Measurements from ENCODE around the gene SNRPE. TPM values are rescaled to one million over a fixed set of nuclear protein-coding genes. Genes with fewer than 3 reads are reported as not detected.

SNRPE gene
- total and polyA plus RNA-seq, 2 donors (not counting 3 experiments of a cell fraction or from before 2014, with no cell fraction given) = 196 to 219 TPM

DNA sequence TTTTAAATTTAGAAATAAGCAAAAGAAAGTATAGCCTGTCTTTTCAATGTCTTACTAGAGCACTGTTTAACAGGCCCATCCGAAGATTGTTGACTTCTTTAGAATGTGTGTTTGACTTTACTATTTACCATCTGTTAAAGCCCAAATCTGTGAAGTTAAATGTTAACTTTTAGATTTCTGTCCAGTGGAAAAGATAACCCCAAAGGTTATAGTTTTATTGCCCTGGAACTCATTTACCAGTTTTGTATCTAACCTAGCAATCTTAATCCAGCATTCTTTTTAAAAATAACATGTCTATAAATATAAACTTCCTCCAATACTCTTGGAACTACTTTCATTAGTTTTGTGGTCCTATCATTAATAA lies 37.9 kb downstream of the SNRPE start:
- CTCF ChIA-PET = no interaction called here
- Histone ChIP-seq H4K20me1 (replicated peaks; ENCODE audit: control insufficient read depth, extremely low read depth, insufficient read depth, low read length) (no peaks in the 10 kb centered on the region), H3K79me2 (ENCODE audit: control insufficient read depth, insufficient read depth, low read length) (no peaks in the 10 kb centered on the region), H3K4me2 (ENCODE audit: insufficient read depth, low read length) (no peak overlapping the region), H3K9ac (replicated peaks; ENCODE audit: extremely low read depth, insufficient read depth, low read length) (no peak overlapping the region), H3K9me3 (replicated peaks; ENCODE audit: control insufficient read depth, insufficient read depth, low read length) (peaks cover 2% of the 10 kb centered on the region), H2AFZ (ENCODE audit: low read depth, low read length) (no peak overlapping the region), H3K27me3 (ENCODE audit: control insufficient read depth in 2 of 2, insufficient read depth in 2 of 2, low read length in 2 of 2) (no peaks in the 10 kb centered on the region), H3K4me1 (ENCODE audit: control insufficient read depth, extremely low read depth, insufficient read depth, low read length) (no peaks in the 10 kb centered on the region), H3K9me1 (replicated peaks; ENCODE audit: control insufficient read depth, extremely low read depth, insufficient read depth, low read length) (no peaks in the 10 kb centered on the region), H3K27ac (ENCODE audit: insufficient read depth, low read depth, low read length) (no peak overlapping the region), H3K36me3 (ENCODE audit: control insufficient read depth in 2 of 2, extremely low read depth in 1 of 2, insufficient read depth in 2 of 2, low read length in 2 of 2) (no peaks in the 10 kb centered on the region), H3K4me3 (replicated peaks in 1 of 3; ENCODE audit: insufficient read depth in 1 of 3, low read depth in 1 of 3, low read length in 3 of 3) (no peak overlapping the region)
- intact Hi-C loops (cut with micrococcal nuclease) (no loop called here), dilution Hi-C loops (cut with MboI; ENCODE audit: extremely low pct_ligation_motif_present, low sequenced_read_pairs) (no loop called here)
- no peak for DNase-seq (ENCODE audit: low read depth, low spot score)
- POLR2A ChIA-PET = no interaction called here
- TF ChIP-seq MYC (IDR thresholded peaks at IDR 0.05; ENCODE audit: low read depth, low read length) (no peak), POLR2A (IDR thresholded peaks at IDR 0.05; ENCODE audit: low read depth, low read length) (no peak), FOS (IDR thresholded peaks at IDR 0.05; ENCODE audit: borderline replicate concordance, insufficient read depth, low read length) (no peak), GATA2 (IDR thresholded peaks at IDR 0.05; ENCODE audit: insufficient read depth, insufficient read length, low read depth, low read length) (no peak), EZH2 (IDR thresholded peaks at IDR 0.05; ENCODE audit: borderline replicate concordance, low read depth, low read length, severe bottlenecking) (no peak), CTCF (IDR thresholded peaks at IDR 0.05; ENCODE audit: extremely low read depth in 1 of 2, insufficient read depth in 1 of 2, low read depth in 1 of 2, low read length in 2 of 2) (no peak), JUN (IDR thresholded peaks at IDR 0.05; ENCODE audit: borderline replicate concordance, insufficient read depth, insufficient read length, low read depth) (no peak), MAX (IDR thresholded peaks at IDR 0.05; ENCODE audit: insufficient read depth, insufficient read length) (no peak), POLR2AphosphoS5 (IDR thresholded peaks at IDR 0.05; ENCODE audit: insufficient read depth, low read depth, low read length) (no peak)
- BruUV-seq (replicated peaks) = no TSS peak
- no peak for FAIRE-seq
